GM12873 (cell line): ENCODE data around the gene WIPI1.

Experiments used
- CTCF ChIP-seq: IDR thresholded peaks from 2 replicates; pipeline ENCODE4 v1.5.1; 2012; ENCODE audit warnings: low read depth, mild to moderate bottlenecking, moderate library complexity, low read length, control low read depth; ENCODE audit not compliant: insufficient read depth; ENCODE audit errors: missing control alignments

The WIPI1 gene

GRCh38 chr17:68382582-68383085 is 74.7 kb downstream of the WIPI1 start:
- no peak for TF ChIP-seq CTCF

- TF ChIP-seq CTCF: no peak
Observed at GRCh38 chr17:68381076-68381900, 76.0 kb downstream of the WIPI1 start.

GRCh38 chr17:68379692-68380677 is 77.3 kb downstream of the WIPI1 start:
- TF ChIP-seq CTCF: no peak

- TF ChIP-seq CTCF: no peak
Observed at GRCh38 chr17:68379177-68379510, 78.2 kb downstream of the WIPI1 start.

GRCh38 chr17:68378268-68379176 is 78.8 kb downstream of the WIPI1 start:
- no peak for TF ChIP-seq CTCF

- TF ChIP-seq CTCF: no peak
Observed at GRCh38 chr17:68377771-68378267, 79.5 kb downstream of the WIPI1 start.
